Stimulated activated naive CD8-positive, alpha-beta T cell treated with anti-CD3 and anti-CD28 coated beads, Interleukin-15, amount 100 ng/mL, for 72 hours (primary cell): ENCODE data around the gene ESYT2.

Experiments
- ATAC-seq: fragments of 150-1000 bp; cut with Tn5 transposase; 2 replicates; pipeline ENCODE4 v1.10.0; 2021; ENCODE audit warnings: mild to moderate bottlenecking, moderate library complexity
- DNase-seq, 2 donors: peaks; one replicate each; pipeline ENCODE4 v3.0.0; 2021 to 2022
- H3K27ac Mint-ChIP-seq, 2 donors: one replicate each; pipeline ENCODE4 v1.8.0; 2022; ENCODE audit warnings: mild to moderate bottlenecking in 2 of 2, mixed read lengths in 2 of 2, moderate library complexity in 2 of 2
- H3K27me3 Mint-ChIP-seq: one replicate; pipeline ENCODE4 v1.8.0; 2022; ENCODE audit warnings: mixed read lengths
- H3K4me1 Mint-ChIP-seq: one replicate; pipeline ENCODE4 v1.8.0; 2022; ENCODE audit warnings: mild to moderate bottlenecking, mixed read lengths
- H3K4me3 Mint-ChIP-seq, 2 donors: one replicate each; pipeline ENCODE4 v1.8.0; 2022; ENCODE audit warnings: mild to moderate bottlenecking in 2 of 2, mixed read lengths in 2 of 2, moderate library complexity in 1 of 2
- H3K9me3 Mint-ChIP-seq, 2 donors: one replicate each; pipeline ENCODE4 v1.8.0; 2022; ENCODE audit warnings: mixed read lengths in 2 of 2

The ESYT2 gene

GRCh38 chr7:158742065-158742821 lies 87.1 kb downstream of the ESYT2 start:
- Mint-ChIP-seq H3K27me3 (no peaks in the 10 kb centered on the region), H3K9me3 (no peaks in the 10 kb centered on the region), H3K27ac (peak overlapping the region in 1 of 2 donors; percentile 54), H3K4me3 (no peak overlapping the region), H3K4me1 (peaks cover 34% of the 10 kb centered on the region)
- ATAC-seq (no peak), DNase-seq (no peak)

- H3K27me3 Mint-ChIP-seq, result no peaks in the 10 kb centered on the region
- no peaks in the 10 kb centered on the region for H3K9me3 Mint-ChIP-seq
- peak overlapping the region in 1 of 2 donors; percentile 88 for H3K27ac Mint-ChIP-seq
- H3K4me1 Mint-ChIP-seq, result peaks cover 34% of the 10 kb centered on the region
- peak overlapping the region; percentile 13 to 19 for H3K4me3 Mint-ChIP-seq
- DNase-seq, result no peak
- no peak for ATAC-seq
Observed at GRCh38 chr7:158741294-158741666, 88.0 kb downstream of the ESYT2 start.

DNA sequence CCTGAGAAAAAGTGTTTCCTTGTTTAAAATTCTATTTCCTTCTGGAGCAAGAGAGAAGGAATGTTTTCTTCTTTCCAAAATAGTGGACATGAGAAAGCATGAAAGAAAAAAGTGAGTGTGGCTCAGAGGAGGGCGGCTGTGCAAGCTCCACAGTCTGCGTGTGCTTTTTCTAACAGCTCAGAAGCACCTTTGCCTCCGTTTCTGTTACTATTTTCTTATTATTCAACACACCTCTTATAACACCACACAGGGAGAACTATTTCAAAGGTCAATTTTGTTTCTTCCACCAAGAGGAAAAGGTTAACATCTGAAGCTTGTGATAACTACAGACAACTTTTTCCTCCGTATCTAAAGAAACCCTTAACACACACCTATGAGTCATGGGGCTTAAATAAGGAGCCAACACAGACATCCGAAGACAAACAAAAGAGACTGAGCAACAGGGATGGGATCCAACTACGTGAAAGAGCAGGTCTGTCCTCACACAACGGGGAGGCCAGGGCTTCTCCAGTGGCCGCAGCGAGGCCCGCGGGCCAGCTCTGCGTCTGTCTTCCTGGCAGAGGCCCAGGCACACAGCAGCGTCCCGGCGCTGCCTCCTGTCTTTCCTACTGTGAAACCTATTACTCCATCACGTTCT lies 88.5 kb downstream of the ESYT2 start:
- Mint-ChIP-seq H3K9me3 (no peaks in the 10 kb centered on the region), H3K4me3 (peak overlapping the region; percentile 13 to 19), H3K4me1 (peaks cover 34% of the 10 kb centered on the region), H3K27ac (peak overlapping the region; percentile 88 to 91), H3K27me3 (no peaks in the 10 kb centered on the region)
- ATAC-seq, result peak; percentile 50
- DNase-seq, result no peak

- Mint-ChIP-seq H3K27me3 (no peaks in the 10 kb centered on the region), H3K4me3 (peak overlapping the region in 1 of 2 donors; percentile 19), H3K27ac (peak overlapping the region; percentile 88 to 91), H3K4me1 (peaks cover 34% of the 10 kb centered on the region), H3K9me3 (no peaks in the 10 kb centered on the region)
- DNase-seq (no peak), ATAC-seq (no peak)
Observed at GRCh38 chr7:158740013-158740656, 89.2 kb downstream of the ESYT2 start.

DNA sequence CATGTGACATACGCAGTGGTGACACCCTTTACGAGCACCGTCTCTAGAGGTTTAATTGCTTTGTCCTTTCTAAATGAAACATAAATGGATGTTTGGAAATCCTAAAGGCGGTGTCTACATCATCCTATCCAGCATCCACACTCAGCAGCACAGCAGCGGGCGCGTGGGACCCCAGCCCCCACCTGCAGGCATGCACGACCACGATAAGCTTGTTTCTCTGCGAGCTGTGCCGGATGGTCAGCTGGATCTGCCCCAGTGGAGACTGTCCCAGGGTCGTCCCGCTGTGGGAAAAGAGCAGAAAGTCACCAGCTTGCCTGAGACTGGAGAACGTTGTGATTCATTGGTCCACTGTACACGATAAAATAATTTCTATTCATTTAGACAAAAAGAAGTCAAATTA lies 90.5 kb downstream of the ESYT2 start:
- Mint-ChIP-seq H3K9me3 (no peaks in the 10 kb centered on the region), H3K4me1 (peaks cover 34% of the 10 kb centered on the region), H3K27ac (no peak overlapping the region), H3K4me3 (no peak overlapping the region), H3K27me3 (no peaks in the 10 kb centered on the region)
- ATAC-seq, result no peak
- no peak for DNase-seq

GRCh38 chr7:158737064-158737695 lies 92.1 kb downstream of the ESYT2 start:
- Mint-ChIP-seq H3K27me3 (no peaks in the 10 kb centered on the region), H3K9me3 (no peaks in the 10 kb centered on the region), H3K27ac (peak overlapping the region in 1 of 2 donors; percentile 38), H3K4me1 (peaks cover 20% of the 10 kb centered on the region), H3K4me3 (no peak overlapping the region)
- DNase-seq (no peak), ATAC-seq (no peak)

- Mint-ChIP-seq H3K9me3 (no peaks in the 10 kb centered on the region), H3K27me3 (no peaks in the 10 kb centered on the region), H3K4me3 (no peak overlapping the region), H3K27ac (no peak overlapping the region), H3K4me1 (peaks cover 11% of the 10 kb centered on the region)
- DNase-seq (no peak), ATAC-seq (no peak)
Observed at GRCh38 chr7:158735935-158736334, 93.4 kb downstream of the ESYT2 start.

DNA sequence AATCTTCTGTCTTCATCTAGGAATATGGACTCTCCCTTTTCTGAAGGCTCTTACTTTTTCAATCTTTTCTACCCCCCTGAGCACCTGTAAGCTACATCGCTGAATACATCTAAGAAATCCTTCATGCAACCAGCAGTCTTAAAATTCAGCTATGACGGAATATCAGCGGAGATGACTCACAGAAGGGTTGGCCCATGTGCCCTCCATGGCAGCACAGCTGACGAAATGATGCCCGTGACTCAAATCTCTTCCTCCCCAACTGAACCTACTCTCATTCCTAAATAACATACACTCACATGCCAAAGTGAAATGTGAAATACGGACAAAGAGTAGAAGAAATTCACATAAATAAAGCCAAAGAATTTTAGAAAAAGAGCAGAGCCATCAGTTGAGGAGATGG lies 94.4 kb downstream of the ESYT2 start:
- H3K27ac Mint-ChIP-seq, result peak overlapping the region; percentile 3 to 14
- no peak overlapping the region for H3K4me3 Mint-ChIP-seq
- H3K9me3 Mint-ChIP-seq, result no peaks in the 10 kb centered on the region
- no peak for DNase-seq
- H3K27me3 Mint-ChIP-seq, result no peaks in the 10 kb centered on the region
- no peak for ATAC-seq
- H3K4me1 Mint-ChIP-seq, result peaks cover under 1% of the 10 kb centered on the region

DNA sequence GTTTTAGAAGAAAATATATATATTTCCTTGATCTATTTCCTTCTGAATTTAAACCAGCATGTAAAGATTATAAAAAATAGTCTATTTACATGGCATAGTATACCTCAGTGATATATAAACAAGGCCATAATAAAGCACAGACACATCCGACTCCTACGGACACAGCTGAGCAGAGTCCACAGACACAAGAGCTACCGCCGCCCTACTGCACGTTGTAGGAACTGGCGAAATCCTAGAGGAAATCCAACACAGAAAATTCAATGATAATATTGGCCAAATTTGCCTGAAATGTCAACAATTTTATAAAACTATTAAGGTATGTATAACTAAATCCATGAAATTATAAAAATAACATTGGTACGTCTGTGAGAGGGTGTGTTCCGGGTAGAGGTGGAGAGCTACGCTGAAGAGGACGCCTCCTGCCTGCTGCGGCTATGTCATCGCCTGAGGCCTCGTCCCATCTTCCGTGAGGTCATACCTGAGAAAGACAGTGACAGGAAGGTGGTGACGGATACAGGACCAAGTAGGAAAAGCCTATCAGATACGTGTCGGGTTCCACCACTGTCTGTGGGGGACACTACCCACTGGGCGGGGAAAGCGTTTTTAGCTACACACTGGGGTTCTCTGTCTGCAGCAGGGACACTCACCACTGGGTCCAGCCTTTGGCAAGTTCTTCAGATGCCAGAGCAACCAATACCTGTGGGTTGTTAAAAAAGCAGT lies 95.4 kb downstream of the ESYT2 start:
- Mint-ChIP-seq H3K4me3 (no peak overlapping the region), H3K27ac (no peak overlapping the region), H3K9me3 (no peaks in the 10 kb centered on the region), H3K27me3 (no peaks in the 10 kb centered on the region), H3K4me1 (no peaks in the 10 kb centered on the region)
- no peak for ATAC-seq
- no peak for DNase-seq

- no peaks in the 10 kb centered on the region for H3K27me3 Mint-ChIP-seq
- peak overlapping the region in 1 of 2 donors; percentile 13 for H3K27ac Mint-ChIP-seq
- no peaks in the 10 kb centered on the region for H3K9me3 Mint-ChIP-seq
- no peak for DNase-seq
- H3K4me1 Mint-ChIP-seq, result no peaks in the 10 kb centered on the region
- no peak for ATAC-seq
- H3K4me3 Mint-ChIP-seq, result no peak overlapping the region
Observed at GRCh38 chr7:158733220-158733519, 96.1 kb downstream of the ESYT2 start.

DNA sequence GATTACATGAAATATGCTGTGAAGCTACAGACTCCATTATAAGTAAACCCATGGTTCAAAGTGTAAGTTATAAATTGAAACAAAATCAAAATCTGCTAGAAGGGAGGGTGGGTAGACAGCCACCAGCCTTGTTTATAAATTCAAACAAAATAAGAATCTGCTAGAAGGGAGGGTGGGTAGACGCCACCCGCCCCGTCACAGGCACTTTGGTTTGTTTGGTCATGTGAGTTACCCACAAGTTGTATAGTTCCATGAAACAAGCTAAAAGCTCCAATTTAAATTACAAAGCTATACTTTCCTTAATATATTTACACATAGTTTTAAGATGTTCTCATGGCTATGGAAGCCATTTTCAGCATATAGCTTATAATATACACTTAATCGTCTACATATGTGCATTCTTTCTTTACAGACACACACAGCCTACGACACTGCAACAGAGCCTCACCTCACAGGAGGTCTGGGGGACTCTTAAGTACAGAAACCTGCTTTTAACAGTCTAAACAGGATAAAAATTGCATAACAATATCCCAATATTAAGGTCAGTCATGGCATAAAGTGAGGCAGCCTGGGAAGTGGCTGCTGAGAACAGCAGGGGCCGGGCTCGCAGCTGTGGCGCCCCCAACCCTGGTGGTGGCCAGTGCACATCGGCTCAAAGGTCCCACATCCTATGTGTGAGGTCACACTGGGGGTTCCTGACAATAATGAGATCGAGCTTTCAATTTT lies 96.7 kb downstream of the ESYT2 start:
- ATAC-seq (no peak), DNase-seq (no peak)
- Mint-ChIP-seq H3K9me3 (no peaks in the 10 kb centered on the region), H3K4me1 (no peaks in the 10 kb centered on the region), H3K4me3 (no peak overlapping the region), H3K27ac (no peak overlapping the region), H3K27me3 (no peaks in the 10 kb centered on the region)

GRCh38 chr7:158731761-158732160 lies 97.5 kb downstream of the ESYT2 start:
- no peak overlapping the region for H3K4me3 Mint-ChIP-seq
- no peak overlapping the region for H3K27ac Mint-ChIP-seq
- H3K27me3 Mint-ChIP-seq, result no peaks in the 10 kb centered on the region
- H3K9me3 Mint-ChIP-seq, result no peaks in the 10 kb centered on the region
- H3K4me1 Mint-ChIP-seq, result no peaks in the 10 kb centered on the region
- DNase-seq (no peak), ATAC-seq (no peak)

GRCh38 chr7:158730383-158731346 lies 98.6 kb downstream of the ESYT2 start:
- H3K27me3 Mint-ChIP-seq, result no peaks in the 10 kb centered on the region
- ATAC-seq (no peak), DNase-seq (no peak)
- no peaks in the 10 kb centered on the region for H3K4me1 Mint-ChIP-seq
- peak overlapping the region; percentile 0 to 54 for H3K27ac Mint-ChIP-seq
- no peaks in the 10 kb centered on the region for H3K9me3 Mint-ChIP-seq
- H3K4me3 Mint-ChIP-seq, result no peak overlapping the region
